PC-3 (cell line): ENCODE measurements around the gene ARHGAP32. TPM values are rescaled to one million over a fixed set of nuclear protein-coding genes. Genes with fewer than 3 reads are reported as not detected.

Experiments used
- ATAC-seq: fragments of 200-7000 bp; cut with Tn5 transposase; 2 replicates; pipeline ENCODE4 v1.9.1; 2020; ENCODE audit warnings: mild to moderate bottlenecking, moderate library complexity
- BruUV-seq: library from RNA; stranded (reverse); fragments of 400-500 nt; replicated peaks from 2 replicates; lab custom pipeline; 2021; lab: Mats Ljungman, UMichigan
- CTCF ChIA-PET: fragments of 300-600 bp; sonication (Branson Sonifier 250); formaldehyde crosslinking; loops from one replicate; lab custom pipeline; 2022; ENCODE audit warnings: antibody characterized with exemption; lab: Charles Lee
- POLR2A ChIA-PET: fragments of 300-600 bp; sonication (Branson Sonifier 250); formaldehyde crosslinking; loops from one replicate; lab custom pipeline; 2022; ENCODE audit warnings: antibody characterized with exemption; ENCODE audit not compliant: unreplicated experiment; lab: Charles Lee
- DNase-seq: peaks from one replicate; pipeline ENCODE4 v3.0.0-alpha.2; 2015
- H2AFZ ChIP-seq: fragments of 300-600 bp; sonication (generic); 2 replicates; pipeline ENCODE4 v1.6.0; 2016; ENCODE audit warnings: antibody characterized with exemption, low read length
- H3F3A ChIP-seq: fragments of 300-600 bp; sonication (generic); one replicate; pipeline ENCODE4 v1.6.0; 2017; ENCODE audit warnings: antibody characterized with exemption, low read length, control low read depth, mild to moderate bottlenecking; ENCODE audit not compliant: unreplicated experiment
- H3K27ac ChIP-seq: fragments of 300-600 bp; sonication (generic); 2 replicates; pipeline ENCODE4 v1.5.1; 2016; ENCODE audit warnings: mild to moderate bottlenecking, low read length
- H3K27me3 ChIP-seq: fragments of 300-600 bp; sonication (generic); 2 replicates; pipeline ENCODE4 v1.6.1; 2016; ENCODE audit warnings: low read length, mixed read lengths
- H3K36me3 ChIP-seq: fragments of 300-600 bp; sonication (generic); 2 replicates; pipeline ENCODE4 v1.6.1; 2016; ENCODE audit warnings: low read depth, mixed run types, low read length, mixed read lengths
- H3K4me1 ChIP-seq: fragments of 300-600 bp; sonication (generic); 2 replicates; pipeline ENCODE4 v1.5.1; 2016; ENCODE audit warnings: low read length; ENCODE audit not compliant: insufficient read depth
- H3K4me2 ChIP-seq: fragments of 300-600 bp; sonication (generic); 2 replicates; pipeline ENCODE4 v1.6.0; 2016; ENCODE audit warnings: low read length
- H3K4me3 ChIP-seq: fragments of 300-600 bp; sonication (generic); 2 replicates; pipeline ENCODE4 v1.5.1; 2016; ENCODE audit warnings: mild to moderate bottlenecking, low read length, mixed read lengths
- H3K79me2 ChIP-seq: fragments of 300-600 bp; sonication (generic); 2 replicates; pipeline ENCODE4 v1.6.1; 2017; ENCODE audit warnings: low read length, mixed read lengths
- H3K9ac ChIP-seq: fragments of 300-600 bp; sonication (generic); 2 replicates; pipeline ENCODE4 v1.6.0; 2016; ENCODE audit warnings: mild to moderate bottlenecking, low read length
- H3K9me2 ChIP-seq: fragments of 300-600 bp; sonication (generic); replicated peaks from 2 replicates; pipeline ENCODE4 v1.6.1; 2016; ENCODE audit warnings: mixed run types, low read length, mixed read lengths
- H3K9me3 ChIP-seq: fragments of 300-600 bp; sonication (generic); 2 replicates; pipeline ENCODE4 v1.6.1; 2016; ENCODE audit warnings: low read length, mixed read lengths
- H4K20me1 ChIP-seq: fragments of 300-600 bp; sonication (generic); 2 replicates; pipeline ENCODE4 v1.6.1; 2016; ENCODE audit warnings: low read length, mixed read lengths
- CTCF ChIP-seq: fragments of 300-600 bp; sonication (generic); conservative IDR thresholded peaks from 2 replicates; pipeline ENCODE4 v1.5.1; 2017; ENCODE audit warnings: antibody characterized with exemption, low read depth, mild to moderate bottlenecking, low read length
- EZH2 ChIP-seq: fragments of 300-600 bp; sonication (generic); IDR thresholded peaks from one replicate; pipeline ENCODE4 v1.6.1; 2017; ENCODE audit warnings: antibody characterized with exemption, mild to moderate bottlenecking, low read length; ENCODE audit not compliant: unreplicated experiment
- EZH2phosphoT487 ChIP-seq: fragments of 300-600 bp; sonication (generic); IDR thresholded peaks from 2 replicates; pipeline ENCODE4 v1.6.1; 2018; ENCODE audit warnings: mild to moderate bottlenecking, antibody characterized with exemption, low read length, borderline replicate concordance
- intact Hi-C: fragments of 100-400 bp; cut with micrococcal nuclease; formaldehyde crosslinking; loops from 2 replicates; pipeline ENCODE4 v1.9.0; 2023
- total RNA-seq: library from RNA; depleted of rRNA; stranded (reverse); fragments of >200 nt; gene quantifications from 2 replicates; pipeline ENCODE4 v1.2.3, GENCODE V29; 2014

The ARHGAP32 gene
- total RNA-seq, 1 experiment from 2014 or later: 13.7 TPM

DNA sequence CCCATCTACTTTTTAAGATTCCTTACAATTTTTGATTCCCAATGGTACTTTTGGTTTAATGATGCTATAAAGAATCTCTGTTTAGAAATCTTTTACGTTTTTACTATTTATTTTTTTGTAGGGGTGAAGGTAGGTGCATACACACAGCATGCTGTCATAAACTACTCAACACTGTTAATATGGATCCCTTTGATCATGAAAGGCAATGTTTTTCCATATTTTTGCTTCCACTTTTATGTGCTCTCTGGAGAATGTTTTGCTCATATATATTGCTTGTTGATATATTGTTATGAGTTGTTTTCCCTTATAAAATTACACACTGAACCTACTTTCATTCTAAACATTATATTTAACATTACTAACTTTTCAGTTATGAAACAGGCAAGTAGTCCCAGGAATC is 125.9 kb downstream of the ARHGAP32 start:
- no peak for TF ChIP-seq EZH2
- no peak for TF ChIP-seq CTCF
- no peak for TF ChIP-seq EZH2phosphoT487
- BruUV-seq: no TSS peak
- Histone ChIP-seq H3K27ac (no peak overlapping the region), H3K4me3 (no peak overlapping the region), H4K20me1 (no peaks in the 10 kb centered on the region), H3F3A (no peaks in the 10 kb centered on the region), H3K4me1 (peaks cover 23% of the 10 kb centered on the region), H3K36me3 (no peaks in the 10 kb centered on the region), H3K4me2 (no peak overlapping the region), H3K9me3 (no peaks in the 10 kb centered on the region), H3K9ac (no peak overlapping the region), H2AFZ (no peak overlapping the region), H3K9me2 (no peaks in the 10 kb centered on the region), H3K27me3 (no peaks in the 10 kb centered on the region), H3K79me2 (no peaks in the 10 kb centered on the region)
- DNase-seq (no peak), ATAC-seq (no peak)
- ChIA-PET CTCF (no interaction called here), POLR2A (no interaction called here)
- intact Hi-C loops: loop anchor here (2.0 kb wide), 1 partner anchor 37 kb away; no protein-coding TSS in a partner anchor

DNA sequence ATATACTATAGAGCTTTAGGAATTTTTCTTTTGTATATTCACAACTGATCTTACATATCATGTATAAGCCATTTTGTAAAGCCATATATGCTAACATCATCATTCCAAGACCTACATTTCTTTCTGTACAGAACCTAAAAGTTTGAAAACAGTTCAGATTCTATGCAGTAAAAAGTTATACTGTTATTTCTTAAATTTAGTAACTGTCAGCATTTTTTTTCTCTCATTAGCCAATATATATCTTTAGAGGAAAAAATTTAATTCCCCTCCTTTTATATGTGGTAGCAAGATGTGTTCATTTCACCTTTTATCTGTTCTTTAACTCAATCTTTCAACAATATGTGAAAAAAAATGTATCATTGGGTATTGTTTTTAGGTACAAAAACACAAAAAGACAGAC is 129.0 kb downstream of the ARHGAP32 start:
- POLR2A ChIA-PET: no interaction called here

More for the DNA sequence above, 129.0 kb downstream of the ARHGAP32 start:
- Histone ChIP-seq H3K9me3 (no peaks in the 10 kb centered on the region), H3K36me3 (no peaks in the 10 kb centered on the region), H2AFZ (no peak overlapping the region), H4K20me1 (no peaks in the 10 kb centered on the region), H3K9me2 (no peaks in the 10 kb centered on the region), H3K27me3 (no peaks in the 10 kb centered on the region), H3K79me2 (no peaks in the 10 kb centered on the region), H3K9ac (no peak overlapping the region), H3F3A (no peaks in the 10 kb centered on the region), H3K4me1 (peaks cover 27% of the 10 kb centered on the region), H3K4me2 (no peak overlapping the region), H3K27ac (no peak overlapping the region), H3K4me3 (no peak overlapping the region)
- CTCF ChIA-PET: no interaction called here
- DNase-seq: no peak
- intact Hi-C loops: no loop called here
- BruUV-seq: no TSS peak
- TF ChIP-seq EZH2phosphoT487 (no peak), EZH2 (no peak), CTCF (no peak)
- ATAC-seq: no peak
